DMS 273 (cell line): ENCODE measurements around the gene TAS1R1.

Experiments used
- DNase-seq: peaks from one replicate; lab custom pipeline; 2025; ENCODE audit not compliant: unreplicated experiment; lab: John Stamatoyannopoulos, UW

TAS1R1 gene

DNA sequence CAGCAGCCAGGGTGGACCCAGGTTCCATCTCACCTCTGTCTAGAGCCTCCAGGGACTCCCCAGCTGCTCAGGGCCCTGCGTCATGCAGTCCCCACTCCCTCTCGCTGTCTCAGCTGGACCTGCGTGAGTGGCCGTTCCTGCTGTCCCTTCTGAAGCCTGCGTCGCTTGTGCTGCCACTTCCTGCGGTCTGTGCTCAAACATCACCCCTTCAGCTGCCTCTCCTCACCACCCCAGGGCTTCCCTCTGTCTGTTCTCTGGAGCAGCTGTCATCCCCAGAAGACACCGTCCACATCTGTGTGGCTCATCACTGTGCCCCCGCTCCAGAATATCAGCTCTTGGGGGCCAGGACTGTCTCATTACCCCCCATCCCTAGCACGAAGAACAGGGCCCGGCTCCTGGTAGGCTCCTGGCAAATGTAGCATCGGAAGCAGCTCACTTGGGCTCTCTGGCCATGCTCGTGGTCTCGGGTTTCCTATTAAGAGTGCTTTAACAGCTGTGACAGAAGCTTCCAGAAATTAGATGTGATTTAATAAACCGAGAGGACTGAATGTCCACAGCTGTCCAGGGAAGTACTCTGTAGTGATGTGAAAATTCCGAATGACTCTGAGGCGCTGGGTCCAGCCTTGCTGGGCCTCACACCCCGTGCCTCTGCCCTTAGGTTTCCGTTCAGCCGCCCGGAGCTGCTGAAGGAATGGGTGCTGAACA, 72.9 kb downstream of the TAS1R1 start:
- DNase-seq: no peak

GRCh38 chr1:6628971-6629479, 73.9 kb downstream of the TAS1R1 start:
- no peak for DNase-seq
